Tibial artery (tissue), 4 donors: ENCODE results near the gene PDE6A.

ENCODE experiments used
- DNase-seq, 2 donors: peaks; one replicate each; pipeline ENCODE4 v3.0.0-alpha.2; 2019
- H3K27ac ChIP-seq, 2 donors: fragments of 200-600 bp; sonication (generic) in 1 of 2; 1 replicate in 1 of 2; 2 replicates in 1 of 2; pipeline ENCODE4 v1.5.1; 2018 to 2019; ENCODE audit warnings: mild to moderate bottlenecking in 1 of 2
- H3K27me3 ChIP-seq, 2 donors: fragments of 200-600 bp; sonication (generic) in 1 of 2; one replicate each; pipeline versions ENCODE4 v1.5.1 to v1.6.0; 2016 to 2019
- H3K36me3 ChIP-seq, 3 donors: fragments of 200-600 bp; sonication (generic) in 2 of 3; one replicate each; pipeline ENCODE4 v1.5.1; 2016 to 2019; ENCODE audit warnings: mild to moderate bottlenecking in 2 of 3
- H3K4me1 ChIP-seq, 4 donors: fragments of 200-600 bp; sonication (generic) in 2 of 4; 1 replicate in 3 of 4; 2 replicates in 1 of 4; pipeline ENCODE4 v1.5.1; 2016 to 2019
- H3K4me3 ChIP-seq, 2 donors: fragments of 200-600 bp; sonication (generic) in 1 of 2; 1 replicate in 1 of 2; 2 replicates in 1 of 2; pipeline ENCODE4 v1.5.1; 2018 to 2019; ENCODE audit warnings: mild to moderate bottlenecking in 2 of 2
- H3K9me3 ChIP-seq, 3 donors: fragments of 200-600 bp; sonication (generic) in 1 of 3; one replicate each; pipeline ENCODE4 v1.5.1; 2016 to 2019
- intact Hi-C: fragments of 100-400 bp; cut with DNase I; formaldehyde crosslinking; loops from one replicate; pipeline ENCODE4 v1.15.0; 2023; ENCODE audit warnings: low total_unique reads
- TF ChIP-seq, protein P1 (sequence below), 2 experiments: fragments of 200-600 bp in 1 of 2; fragments of 450-650 bp in 1 of 2; IDR thresholded peaks; one replicate each; pipeline ENCODE4 v1.5.1; 2017 to 2019; ENCODE audit warnings: antibody characterized with exemption in 2 of 2, mild to moderate bottlenecking in 1 of 2, moderate library complexity in 1 of 2

Gene PDE6A

DNA sequence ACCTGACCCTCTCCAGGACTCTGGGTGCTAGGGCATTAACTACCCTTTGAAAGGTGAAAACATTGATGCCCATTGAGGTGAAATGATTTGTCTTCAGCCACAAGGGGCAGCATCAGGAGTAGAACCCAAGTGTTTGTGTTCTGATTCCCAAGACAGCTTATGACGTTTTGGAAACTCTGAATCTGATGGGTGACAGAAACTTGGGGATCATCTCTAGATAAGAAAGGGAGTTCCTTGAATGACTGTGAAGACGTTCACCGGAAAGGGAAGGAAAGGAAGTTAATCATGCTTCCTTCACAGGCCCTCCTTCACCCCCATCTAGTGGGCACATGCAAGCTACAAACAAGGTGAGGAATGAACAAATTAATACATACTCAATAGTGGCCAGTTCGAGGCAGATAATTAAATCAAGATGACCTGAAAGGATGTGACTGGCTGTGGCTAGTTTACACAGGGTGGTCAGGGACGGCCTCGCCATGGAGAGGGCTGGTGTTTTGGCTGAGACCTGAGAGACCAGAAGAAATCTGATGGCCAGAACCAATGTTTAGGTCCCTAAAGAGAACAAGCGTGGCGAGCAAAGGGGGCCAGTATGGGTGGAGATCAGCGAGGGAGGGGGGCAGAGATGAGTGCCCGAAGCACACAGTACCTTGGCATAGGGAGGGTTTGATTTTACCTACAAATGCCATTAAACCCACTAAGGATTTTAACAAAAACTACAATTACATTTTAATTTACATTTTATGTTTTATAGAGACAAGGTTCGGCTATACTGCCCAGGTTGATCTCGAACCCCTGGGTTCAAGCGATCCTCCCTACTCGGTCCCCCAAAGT is 15.0 kb upstream of the PDE6A start:
- intact Hi-C loops = loop anchor here (5.0 kb wide), 1 partner anchor 122 kb away; no protein-coding TSS in a partner anchor
- Histone ChIP-seq H3K27me3 (no peaks in the 10 kb centered on the region), H3K4me1 (peaks cover 0 to 27% (median 11%) of the 10 kb centered on the region in 4 donors), H3K9me3 (no peaks in the 10 kb centered on the region), H3K4me3 (peak overlapping the region; percentile 68 to 81), H3K27ac (peak overlapping the region; percentile 87 to 96), H3K36me3 (no peaks in the 10 kb centered on the region)
- DNase-seq = no peak
- TF ChIP-seq, protein P1, sequence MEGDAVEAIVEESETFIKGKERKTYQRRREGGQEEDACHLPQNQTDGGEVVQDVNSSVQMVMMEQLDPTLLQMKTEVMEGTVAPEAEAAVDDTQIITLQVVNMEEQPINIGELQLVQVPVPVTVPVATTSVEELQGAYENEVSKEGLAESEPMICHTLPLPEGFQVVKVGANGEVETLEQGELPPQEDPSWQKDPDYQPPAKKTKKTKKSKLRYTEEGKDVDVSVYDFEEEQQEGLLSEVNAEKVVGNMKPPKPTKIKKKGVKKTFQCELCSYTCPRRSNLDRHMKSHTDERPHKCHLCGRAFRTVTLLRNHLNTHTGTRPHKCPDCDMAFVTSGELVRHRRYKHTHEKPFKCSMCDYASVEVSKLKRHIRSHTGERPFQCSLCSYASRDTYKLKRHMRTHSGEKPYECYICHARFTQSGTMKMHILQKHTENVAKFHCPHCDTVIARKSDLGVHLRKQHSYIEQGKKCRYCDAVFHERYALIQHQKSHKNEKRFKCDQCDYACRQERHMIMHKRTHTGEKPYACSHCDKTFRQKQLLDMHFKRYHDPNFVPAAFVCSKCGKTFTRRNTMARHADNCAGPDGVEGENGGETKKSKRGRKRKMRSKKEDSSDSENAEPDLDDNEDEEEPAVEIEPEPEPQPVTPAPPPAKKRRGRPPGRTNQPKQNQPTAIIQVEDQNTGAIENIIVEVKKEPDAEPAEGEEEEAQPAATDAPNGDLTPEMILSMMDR (IDR thresholded peaks at IDR 0.05) = peak; percentile 36 to 42

DNA sequence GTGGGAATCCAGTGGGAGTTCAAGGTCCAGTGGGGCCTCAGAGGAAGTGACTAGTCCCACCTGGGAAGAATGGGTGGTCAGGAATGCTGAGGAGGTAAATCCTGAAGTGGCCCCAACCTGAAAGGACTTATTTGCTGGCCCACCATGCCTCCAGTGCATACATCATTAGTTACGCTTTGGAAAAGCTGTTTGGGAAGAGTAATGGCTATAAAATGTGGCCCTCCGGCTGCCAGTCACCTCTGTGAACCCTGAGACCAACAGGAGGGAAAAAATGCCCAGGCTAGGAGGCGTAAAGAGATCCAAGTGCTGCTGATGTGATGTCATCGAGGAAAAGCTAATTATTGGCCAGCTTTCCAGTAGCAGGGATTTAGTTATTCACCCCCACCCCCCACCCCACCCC is 13.3 kb upstream of the PDE6A start:
- Histone ChIP-seq H3K27me3 (no peaks in the 10 kb centered on the region), H3K36me3 (no peaks in the 10 kb centered on the region), H3K27ac (no peak overlapping the region), H3K4me1 (peaks cover 0 to 27% (median 11%) of the 10 kb centered on the region in 4 donors), H3K9me3 (no peaks in the 10 kb centered on the region), H3K4me3 (no peak overlapping the region)
- TF ChIP-seq, protein P1 (IDR thresholded peaks at IDR 0.05) = no peak
- intact Hi-C loops = no loop called here
- DNase-seq = no peak

DNA sequence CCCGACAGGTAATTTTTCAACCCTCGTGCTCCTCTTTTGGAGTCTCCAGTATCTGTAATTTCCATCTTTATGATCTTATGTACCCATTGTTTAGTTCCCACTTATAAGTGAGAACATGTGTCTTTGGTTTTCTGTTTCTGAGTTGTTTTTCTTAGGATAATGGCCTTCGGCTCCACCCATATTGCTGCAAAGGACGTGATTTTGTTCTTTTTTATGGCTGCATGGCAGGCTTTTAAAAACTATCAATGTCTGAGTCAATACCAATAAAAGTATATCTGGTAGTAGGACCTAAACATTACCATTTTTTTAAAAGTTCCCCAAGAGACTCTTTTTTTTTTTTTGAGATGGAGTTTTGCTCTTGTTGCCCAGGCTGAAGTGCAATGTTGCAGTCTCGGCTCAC is 12.1 kb upstream of the PDE6A start:
- TF ChIP-seq, protein P1 (IDR thresholded peaks at IDR 0.05) = no peak
- Histone ChIP-seq H3K4me1 (peaks cover 0 to 18% (median 10%) of the 10 kb centered on the region in 4 donors), H3K27ac (no peak overlapping the region), H3K9me3 (no peaks in the 10 kb centered on the region), H3K27me3 (no peaks in the 10 kb centered on the region), H3K36me3 (no peaks in the 10 kb centered on the region), H3K4me3 (no peak overlapping the region)
- intact Hi-C loops = no loop called here
- no peak for DNase-seq

DNA sequence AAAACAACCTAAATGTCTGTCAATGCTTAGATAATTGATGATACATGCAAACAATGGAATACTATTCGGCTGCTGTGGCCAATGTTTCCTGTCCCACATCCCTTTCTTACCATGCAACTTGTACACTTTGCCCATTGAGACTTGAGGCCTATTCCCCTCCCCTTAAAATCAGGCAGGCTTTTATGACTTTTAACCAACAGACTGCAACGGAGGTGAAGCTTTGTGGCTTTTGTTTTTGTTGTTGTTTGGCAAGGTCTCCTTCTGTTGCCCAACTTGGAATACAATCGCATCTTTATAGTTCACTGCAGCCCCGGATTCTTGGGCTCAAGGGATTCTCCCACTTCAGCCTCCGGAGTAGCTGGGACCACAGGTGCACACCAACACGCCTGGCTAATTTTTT is 10.2 kb upstream of the PDE6A start:
- no peak for DNase-seq
- Histone ChIP-seq H3K9me3 (no peaks in the 10 kb centered on the region), H3K27ac (no peak overlapping the region), H3K36me3 (no peaks in the 10 kb centered on the region), H3K4me3 (no peak overlapping the region), H3K27me3 (no peaks in the 10 kb centered on the region), H3K4me1 (peaks cover 0 to 8% (median 5%) of the 10 kb centered on the region in 4 donors)
- TF ChIP-seq, protein P1 (IDR thresholded peaks at IDR 0.05) = no peak
- intact Hi-C loops = no loop called here

DNA sequence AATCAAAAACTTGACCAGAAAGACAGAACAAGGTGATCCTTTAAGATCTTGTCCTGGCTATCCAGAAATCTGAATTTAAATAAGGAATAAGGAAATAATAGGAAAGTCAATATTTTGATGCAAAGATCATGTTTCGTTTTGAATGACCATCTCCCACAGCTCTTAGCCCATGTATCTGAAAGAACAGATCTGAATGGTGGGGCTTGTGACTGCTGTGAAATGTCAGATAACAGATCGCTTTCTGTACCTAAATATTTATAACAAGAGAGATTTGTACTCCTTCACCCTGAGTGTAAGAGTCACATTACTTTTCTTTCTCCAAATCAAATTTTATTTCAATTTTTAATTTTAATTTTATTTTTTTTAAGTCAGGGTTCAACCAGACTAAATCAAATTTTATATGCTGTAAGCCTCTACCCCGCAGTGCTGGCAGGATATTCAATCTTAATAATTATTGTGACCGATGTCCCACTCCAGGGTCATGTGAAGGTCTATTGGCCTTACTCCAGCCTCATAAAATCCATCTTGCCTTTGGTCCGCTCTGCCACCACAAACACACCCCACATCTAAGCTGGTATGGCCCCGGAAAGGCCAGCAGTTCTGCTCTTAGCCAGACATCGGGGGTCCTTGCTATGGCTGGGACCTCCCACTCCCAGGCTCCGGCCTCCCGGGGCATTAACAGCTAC is 9.0 kb upstream of the PDE6A start:
- intact Hi-C loops = no loop called here
- TF ChIP-seq, protein P1 (IDR thresholded peaks at IDR 0.05) = no peak
- no peak overlapping the region for H3K4me3 ChIP-seq
- DNase-seq = no peak
- H3K27me3 ChIP-seq = no peaks in the 10 kb centered on the region
- H3K9me3 ChIP-seq = no peaks in the 10 kb centered on the region
- H3K4me1 ChIP-seq = no peaks in the 10 kb centered on the region
- no peak overlapping the region for H3K27ac ChIP-seq
- no peaks in the 10 kb centered on the region for H3K36me3 ChIP-seq
